BLaER1 treated with 17β-estradiol and CSF1 and Interleukin-3, amounts not matched to agents 10 nM and 100 nM (cell line): ENCODE data around the gene NAGS.
"Not testable (repeated sequence)": the region's sequence is repeated elsewhere in the genome, so short reads cannot be mapped to it uniquely, and the experiment has no call there.

Experiments used
- H3K27ac ChIP-seq, 11 experiments: shearing (Covaris generic); formaldehyde crosslinking; 2 replicates each; pipeline ENCODE4 v1.8.1; 2022
- H3K27me3 ChIP-seq, 11 experiments: shearing (Covaris generic); formaldehyde crosslinking; 2 replicates each; pipeline ENCODE4 v1.8.1; 2022
- H3K36me3 ChIP-seq, 11 experiments: shearing (Covaris generic); formaldehyde crosslinking; 2 replicates each; pipeline ENCODE4 v1.8.1; 2022
- H3K4me1 ChIP-seq, 10 experiments: shearing (Covaris generic); formaldehyde crosslinking; 2 replicates each; pipeline ENCODE4 v1.8.1; 2022
- H3K4me2 ChIP-seq, 11 experiments: shearing (Covaris generic); formaldehyde crosslinking; 2 replicates each; pipeline ENCODE4 v1.8.1; 2022
- H3K4me3 ChIP-seq, 10 experiments: shearing (Covaris generic); formaldehyde crosslinking; 2 replicates each; pipeline ENCODE4 v1.8.1; 2022
- H3K9ac ChIP-seq, 11 experiments: shearing (Covaris generic); formaldehyde crosslinking; 2 replicates each; pipeline ENCODE4 v1.8.1; 2022
- H3K9me3 ChIP-seq, 11 experiments: shearing (Covaris generic); formaldehyde crosslinking; replicated peaks in 1 of 11; 2 replicates each; pipeline ENCODE4 v1.8.1; 2022
- H4K20me1 ChIP-seq, 11 experiments: shearing (Covaris generic); formaldehyde crosslinking; 2 replicates each; pipeline ENCODE4 v1.8.1; 2022
- Cebpa-rat ChIP-seq, 11 experiments: shearing (Covaris generic); IDR thresholded peaks; 2 replicates each; pipeline ENCODE4 v1.8.1; 2022

NAGS gene

GRCh38 chr17:43995150-43995471, 9.3 kb upstream of the NAGS start:
- peaks cover 0 to 13% (median 6%) of the 10 kb centered on the region in 10 experiments; a peak in 9 of 20 replicates for H3K4me1 ChIP-seq
- no peaks in the 10 kb centered on the region; a peak in 1 of 22 replicates for H4K20me1 ChIP-seq
- H3K27ac ChIP-seq: no peak overlapping the region
- peak overlapping the region in 4 of 10 experiments; percentile 29 to 56 (median 40); a peak in 3 of 20 replicates for H3K4me3 ChIP-seq
- H3K9me3 ChIP-seq: no peaks in the 10 kb centered on the region
- no peak for TF ChIP-seq Cebpa-rat (IDR thresholded peaks at IDR 0.05)
- H3K27me3 ChIP-seq: peaks cover 17 to 30% (median 23%) of the 10 kb centered on the region in 11 experiments
- H3K4me2 ChIP-seq: peak overlapping the region; percentile 64 to 81 (median 77); a peak in 19 of 22 replicates
- peak overlapping the region in 5 of 11 experiments; percentile 51 to 64 (median 58); a peak in 8 of 22 replicates for H3K9ac ChIP-seq
- no peaks in the 10 kb centered on the region for H3K36me3 ChIP-seq

GRCh38 chr17:43997180-43997579, 7.2 kb upstream of the NAGS start:
- H3K4me3 ChIP-seq, H4K20me1 ChIP-seq, H3K36me3 ChIP-seq, H3K9ac ChIP-seq, H3K27ac ChIP-seq, H3K9me3 ChIP-seq, H3K4me2 ChIP-seq: not testable (repeated sequence)
- Histone ChIP-seq H3K4me1 (peaks cover 0 to 18% (median 6%) of the 10 kb centered on the region in 10 experiments; a peak in 10 of 20 replicates), H3K27me3 (peaks cover 20 to 41% (median 28%) of the 10 kb centered on the region in 11 experiments)

- TF ChIP-seq Cebpa-rat (IDR thresholded peaks at IDR 0.05): no peak
- Histone ChIP-seq H4K20me1 (no peaks in the 10 kb centered on the region; a peak in 1 of 22 replicates), H3K27me3 (peaks cover 31 to 54% (median 41%) of the 10 kb centered on the region in 11 experiments), H3K4me3 (no peak overlapping the region), H3K27ac (no peak overlapping the region), H3K9ac (no peak overlapping the region), H3K4me2 (peak overlapping the region in 4 of 11 experiments; percentile 6 to 44 (median 35); a peak in 5 of 22 replicates), H3K9me3 (no peaks in the 10 kb centered on the region), H3K4me1 (peaks cover 0 to 30% (median 8%) of the 10 kb centered on the region in 10 experiments; a peak in 10 of 20 replicates), H3K36me3 (no peaks in the 10 kb centered on the region)
These were observed 5.9 kb upstream of the NAGS start for GRCh38 chr17:43998552-43998951.

- H3K27me3 ChIP-seq: peaks cover 33 to 54% (median 43%) of the 10 kb centered on the region in 11 experiments
- H4K20me1 ChIP-seq: no peaks in the 10 kb centered on the region; a peak in 1 of 22 replicates
- no peak overlapping the region for H3K9ac ChIP-seq
- peaks cover 0 to 30% (median 8%) of the 10 kb centered on the region in 10 experiments; a peak in 10 of 20 replicates for H3K4me1 ChIP-seq
- peak overlapping the region in 4 of 11 experiments; percentile 6 to 44 (median 35); a peak in 5 of 22 replicates for H3K4me2 ChIP-seq
- H3K9me3 ChIP-seq: no peaks in the 10 kb centered on the region
- no peak overlapping the region for H3K4me3 ChIP-seq
- H3K36me3 ChIP-seq: no peaks in the 10 kb centered on the region
- no peak for TF ChIP-seq Cebpa-rat (IDR thresholded peaks at IDR 0.05)
- no peak overlapping the region for H3K27ac ChIP-seq
These were observed 5.4 kb upstream of the NAGS start for GRCh38 chr17:43999024-43999423.

GRCh38 chr17:44000141-44000860, 4.1 kb upstream of the NAGS start:
- H3K27ac ChIP-seq: no peak overlapping the region
- H3K4me3 ChIP-seq: no peak overlapping the region
- H3K36me3 ChIP-seq: no peaks in the 10 kb centered on the region
- no peak for TF ChIP-seq Cebpa-rat (IDR thresholded peaks at IDR 0.05)
- H3K4me2 ChIP-seq: no peak overlapping the region
- H4K20me1 ChIP-seq: peaks cover 0 to 11% (median 7%) of the 10 kb centered on the region in 11 experiments; a peak in 12 of 22 replicates
- H3K4me1 ChIP-seq: peaks cover 0 to 41% (median 14%) of the 10 kb centered on the region in 10 experiments; a peak in 10 of 20 replicates
- H3K27me3 ChIP-seq: peaks cover 35 to 54% (median 43%) of the 10 kb centered on the region in 11 experiments
- no peak overlapping the region for H3K9ac ChIP-seq
- no peaks in the 10 kb centered on the region for H3K9me3 ChIP-seq

- Histone ChIP-seq H3K27ac (no peak overlapping the region), H3K27me3 (peaks cover 39 to 55% (median 48%) of the 10 kb centered on the region in 11 experiments)
These were observed 3.5 kb upstream of the NAGS start for GRCh38 chr17:44000871-44001460.

GRCh38 chr17:44001461-44001920, 2.9 kb upstream of the NAGS start:
- Histone ChIP-seq H3K27ac (no peak overlapping the region), H3K27me3 (peaks cover 43 to 55% (median 52%) of the 10 kb centered on the region in 11 experiments), H3K4me1 (peaks cover 6 to 52% (median 23%) of the 10 kb centered on the region in 10 experiments; a peak in 17 of 20 replicates), H3K4me3 (no peak overlapping the region), H3K9ac (no peak overlapping the region), H3K9me3 (no peaks in the 10 kb centered on the region), H3K36me3 (no peaks in the 10 kb centered on the region), H3K4me2 (no peak overlapping the region), H4K20me1 (peaks cover 0 to 22% (median 15%) of the 10 kb centered on the region in 11 experiments; a peak in 15 of 22 replicates)
- TF ChIP-seq Cebpa-rat (IDR thresholded peaks at IDR 0.05): no peak

More at GRCh38 chr17:44000871-44001460, 3.5 kb upstream of the NAGS start:
- Histone ChIP-seq H3K9ac (no peak overlapping the region), H3K4me3 (no peak overlapping the region), H3K4me1 (peaks cover under 1 to 46% (median 18%) of the 10 kb centered on the region in 10 experiments; a peak in 17 of 20 replicates), H4K20me1 (peaks cover 0 to 17% (median 11%) of the 10 kb centered on the region in 11 experiments; a peak in 15 of 22 replicates), H3K9me3 (no peaks in the 10 kb centered on the region), H3K4me2 (no peak overlapping the region), H3K36me3 (no peaks in the 10 kb centered on the region)
- TF ChIP-seq Cebpa-rat (IDR thresholded peaks at IDR 0.05): no peak

GRCh38 chr17:44002141-44002848, 2.1 kb upstream of the NAGS start:
- peaks cover 44 to 63% (median 59%) of the 10 kb centered on the region in 11 experiments for H3K27me3 ChIP-seq
- H3K36me3 ChIP-seq: no peaks in the 10 kb centered on the region
- H3K4me2 ChIP-seq: peak overlapping the region in 4 of 11 experiments; percentile 6 to 38 (median 15); a peak in 5 of 22 replicates
- TF ChIP-seq Cebpa-rat (IDR thresholded peaks at IDR 0.05): no peak
- no peaks in the 10 kb centered on the region for H3K9me3 ChIP-seq
- H3K4me3 ChIP-seq: no peak overlapping the region
- H3K9ac ChIP-seq: no peak overlapping the region
- H3K4me1 ChIP-seq: peaks cover 8 to 55% (median 25%) of the 10 kb centered on the region in 10 experiments
- no peak overlapping the region for H3K27ac ChIP-seq
- peaks cover 0 to 22% (median 15%) of the 10 kb centered on the region in 11 experiments; a peak in 15 of 22 replicates for H4K20me1 ChIP-seq
